ENCODE data around the gene CCNL1. TPM values are rescaled to one million over a fixed set of nuclear protein-coding genes. Genes with fewer than 3 reads are reported as not detected.

CCNL1 gene
- total and polyA plus RNA-seq, 2 of the 8 experiments (the other 6 are each of a cell fraction or from before 2014, with no cell fraction given): 64.5 to 68.6 TPM

- 97% methylated on average over 2 of the region's 2 CpGs; no CpG with 5 or more reads in 1 of the 2 experiments for WGBS, 2 experiments (ENCODE audit: extremely low coverage in 1 of 2, insufficient coverage in 1 of 2, insufficient read length in 1 of 2, insufficient replicate concordance in 2 of 2, low coverage in 1 of 2, low lambda C conversion rate in 2 of 2, missing lambda C conversion rate in 1 of 2)
- no peaks in the 10 kb centered on the region for H3K36me3 ChIP-seq (ENCODE audit: control insufficient read depth in 2 of 4, insufficient read depth in 4 of 4, low read length in 3 of 4)
- no peaks in the 10 kb centered on the region for H3K9me3 ChIP-seq (ENCODE audit: insufficient read depth in 2 of 2, low read depth in 1 of 2, low read length in 1 of 2)
- no peak overlapping the region for H3K4ac ChIP-seq (replicated peaks; ENCODE audit: insufficient read length, low read depth, low read length)
- no peak overlapping the region for H3K4me3 ChIP-seq (ENCODE audit: extremely low read depth in 1 of 4, insufficient read depth in 2 of 4, low read depth in 3 of 4, low read length in 4 of 4)
- no peak overlapping the region for H3K14ac ChIP-seq (ENCODE audit: insufficient read length)
- H3K4me1 ChIP-seq (replicated peaks in 1 of 4; ENCODE audit: control insufficient read depth in 3 of 4, insufficient read depth in 4 of 4, low read length in 3 of 4): peaks cover 0 to 4% (median 2%) of the 10 kb centered on the region in 4 experiments; a peak in 2 of 7 replicates
- POLR2A ChIA-PET (ENCODE audit: partially characterized antibody): no interaction called here
- no peaks in the 10 kb centered on the region for H3K23me2 ChIP-seq (ENCODE audit: low read depth, low read length)
- no peak overlapping the region for H3K27ac ChIP-seq (ENCODE audit: low read depth, low read length)
- H2BK12ac ChIP-seq (ENCODE audit: low read depth, low read length): no peak overlapping the region
- CTCF ChIA-PET (ENCODE audit: partially characterized antibody): interaction anchor here (1.4 to 56.4 kb wide), 2 partner anchors 11 to 28 kb away, joined by 3 to 1014 read pairs; no protein-coding TSS in a partner anchor
- no peak overlapping the region for H2AFZ ChIP-seq (ENCODE audit: low read length)
- no peak overlapping the region for H2BK20ac ChIP-seq (ENCODE audit: low read length)
- H3K27me3 ChIP-seq (replicated peaks in 1 of 4; ENCODE audit: control insufficient read depth in 3 of 4, extremely low read depth in 1 of 4, insufficient read depth in 3 of 4, low read length in 3 of 4): no peaks in the 10 kb centered on the region
- H2BK15ac ChIP-seq (ENCODE audit: low read length): no peak overlapping the region
- no peak overlapping the region for H2BK120ac ChIP-seq (replicated peaks; ENCODE audit: low read depth, low read length)
- no peaks in the 10 kb centered on the region for H3K79me2 ChIP-seq (ENCODE audit: control insufficient read depth in 1 of 2, insufficient read depth in 2 of 2, low read length in 2 of 2)
- H3K4me2 ChIP-seq (ENCODE audit: insufficient read depth in 1 of 2, low read depth in 2 of 2, low read length in 2 of 2): no peak overlapping the region
- H4K91ac ChIP-seq (replicated peaks; ENCODE audit: insufficient read length, low read length): no peak overlapping the region
- no peak overlapping the region for H4K5ac ChIP-seq (ENCODE audit: insufficient read length, low read depth, low read length)
- DNase-seq (ENCODE audit: low read depth in 1 of 2, low spot score in 2 of 2) (no peak), FAIRE-seq (no peak)
- H2BK5ac ChIP-seq (ENCODE audit: low read depth, low read length): no peak overlapping the region
- H3K18ac ChIP-seq (ENCODE audit: extremely low read depth, low read length): no peak overlapping the region
- H4K20me1 ChIP-seq (replicated peaks in 1 of 2; ENCODE audit: control insufficient read depth in 1 of 2, insufficient read depth in 2 of 2, low read length in 2 of 2): no peaks in the 10 kb centered on the region
- H3K79me1 ChIP-seq (ENCODE audit: low read depth, low read length): no peaks in the 10 kb centered on the region; the same call in 1 of the 2 replicates
- H2AK5ac ChIP-seq (ENCODE audit: low read depth, low read length): no peak overlapping the region
- H4K8ac ChIP-seq (ENCODE audit: extremely low read depth, insufficient read depth, low read length): no peak overlapping the region
- no peak overlapping the region for H3K9ac ChIP-seq (replicated peaks in 1 of 4; ENCODE audit: extremely low read depth in 1 of 4, low read depth in 3 of 4, low read length in 3 of 4)
- no peak overlapping the region for H3K56ac ChIP-seq (replicated peaks; ENCODE audit: insufficient read length, low read depth, low read length)
- H3K23ac ChIP-seq (ENCODE audit: insufficient read length): no peak overlapping the region
- no peak for TF ChIP-seq EP300 (IDR thresholded peaks at IDR 0.05; ENCODE audit: borderline replicate concordance in 1 of 2, low read depth in 2 of 2, low read length in 2 of 2)
- no peak for TF ChIP-seq SAP30 (IDR thresholded peaks at IDR 0.05; ENCODE audit: insufficient read depth, insufficient replicate concordance, low read length)
- TF ChIP-seq TBP (IDR thresholded peaks at IDR 0.05; ENCODE audit: low read depth, low read length): no peak
- no peak for TF ChIP-seq GABPA (IDR thresholded peaks at IDR 0.05; ENCODE audit: borderline replicate concordance, insufficient read depth, low read length)
- no peak for TF ChIP-seq ASH2L (IDR thresholded peaks at IDR 0.05; ENCODE audit: low read length)
- no peak for TF ChIP-seq RXRA (IDR thresholded peaks at IDR 0.05; ENCODE audit: insufficient read depth, low read depth, low read length)
- no peak for TF ChIP-seq YY1 (IDR thresholded peaks at IDR 0.05; ENCODE audit: low read depth, low read length)
- TF ChIP-seq RNF2 (IDR thresholded peaks at IDR 0.05; ENCODE audit: borderline replicate concordance, low read depth, low read length, missing control alignments, poor library complexity, severe bottlenecking): no peak
- no peak for TF ChIP-seq KDM1A (IDR thresholded peaks at IDR 0.05; ENCODE audit: borderline replicate concordance, low read length)
- TF ChIP-seq KDM4A (IDR thresholded peaks at IDR 0.05; ENCODE audit: low read depth, low read length, severe bottlenecking): no peak
- no peak for TF ChIP-seq CHD2 (IDR thresholded peaks at IDR 0.05; ENCODE audit: low read length)
- TF ChIP-seq MAX (IDR thresholded peaks at IDR 0.05): no peak
- TF ChIP-seq NRF1 (IDR thresholded peaks at IDR 0.05; ENCODE audit: low read depth, low read length): no peak
- TF ChIP-seq CREB1 (IDR thresholded peaks at IDR 0.05): no peak
These were observed 58.5 kb downstream of the CCNL1 start for GRCh38 chr3:157101486-157101885.
